GM21717 (cell line): ENCODE results near the gene CD9.
"Not testable (repeated sequence)": the region's sequence is repeated elsewhere in the genome, so short reads cannot be mapped to it uniquely, and the experiment has no call there.

Source experiments
- ATAC-seq: cut with Tn5 transposase; IDR thresholded peaks from one replicate; pipeline ENCODE4 v1.9.1; 2021; ENCODE audit warnings: mild to moderate bottlenecking, moderate library complexity; ENCODE audit not compliant: unreplicated experiment

The CD9 gene

GRCh38 chr12:6200256-6201212 is at the start of gene CD9:
CD9 (plus strand) TSS chr12:6200400; CDS start chr12:6200500, 100 bp downstream.
- ATAC-seq: no peak

GRCh38 chr12:6154730-6155459 is 45.3 kb upstream of the CD9 start:
- no peak for ATAC-seq

GRCh38 chr12:6157482-6157881 is 42.7 kb upstream of the CD9 start:
- ATAC-seq: no peak

- no peak for ATAC-seq
Measured at GRCh38 chr12:6158255-6158654, 41.9 kb upstream of the CD9 start.

GRCh38 chr12:6158749-6159148 is 41.5 kb upstream of the CD9 start:
- no peak for ATAC-seq

GRCh38 chr12:6159166-6160011 is 40.8 kb upstream of the CD9 start:
- not testable (repeated sequence) for ATAC-seq

GRCh38 chr12:6160049-6160649 is 40.1 kb upstream of the CD9 start:
- ATAC-seq: not testable (repeated sequence)

- no peak for ATAC-seq
Measured at GRCh38 chr12:6161124-6161882, 38.9 kb upstream of the CD9 start.

GRCh38 chr12:6163416-6164060 is 36.7 kb upstream of the CD9 start:
- ATAC-seq: no peak

- no peak for ATAC-seq
Measured at GRCh38 chr12:6165395-6165794, 34.8 kb upstream of the CD9 start.

GRCh38 chr12:6166808-6167207 is 33.4 kb upstream of the CD9 start:
- no peak for ATAC-seq

- ATAC-seq: peak; percentile 69
Measured at GRCh38 chr12:6167327-6168280, 32.6 kb upstream of the CD9 start.

- ATAC-seq: no peak
Measured at GRCh38 chr12:6171409-6172015, 28.7 kb upstream of the CD9 start.

GRCh38 chr12:6172086-6172485 is 28.1 kb upstream of the CD9 start:
- ATAC-seq: no peak

GRCh38 chr12:6172862-6173261 is 27.3 kb upstream of the CD9 start:
- ATAC-seq: no peak

GRCh38 chr12:6177642-6178358 is 22.4 kb upstream of the CD9 start:
- ATAC-seq: no peak
